GM12801 (cell line): ENCODE data around the gene MCHR1.

Experiments used
- CTCF ChIP-seq: IDR thresholded peaks from one replicate; pipeline ENCODE4 v1.5.1; 2011; ENCODE audit warnings: control low read depth; ENCODE audit not compliant: insufficient read length; ENCODE audit errors: extremely low read depth

The MCHR1 gene

GRCh38 chr22:40718250-40719204 is 39.2 kb downstream of the MCHR1 start:
- no peak for TF ChIP-seq CTCF

GRCh38 chr22:40719599-40719998 is 40.3 kb downstream of the MCHR1 start:
- TF ChIP-seq CTCF = no peak

- TF ChIP-seq CTCF = no peak
These were observed 41.4 kb downstream of the MCHR1 start for GRCh38 chr22:40720538-40721256.

- TF ChIP-seq CTCF = no peak
These were observed 42.0 kb downstream of the MCHR1 start for GRCh38 chr22:40721266-40721665.

GRCh38 chr22:40723396-40723933 is 44.2 kb downstream of the MCHR1 start:
- no peak for TF ChIP-seq CTCF

GRCh38 chr22:40726514-40726913 is 47.2 kb downstream of the MCHR1 start:
- TF ChIP-seq CTCF = no peak
